HFF-Myc (cell line): ENCODE measurements around the gene CYP26A1.

Source experiments
- DNase-seq: peaks from one replicate; pipeline ENCODE4 v3.0.0-alpha.2; 2011; ENCODE audit warnings: low read depth; ENCODE audit errors: extremely low read depth
- H3K4me3 ChIP-seq: replicated peaks from 2 replicates; pipeline ENCODE4 v1.5.1; 2011; ENCODE audit warnings: low read depth, mild to moderate bottlenecking, control low read depth, low read length
- CTCF ChIP-seq: IDR thresholded peaks from 2 replicates; pipeline ENCODE4 v1.5.1; 2012; ENCODE audit warnings: mild to moderate bottlenecking, low read depth, low read length, control low read depth; ENCODE audit errors: missing control alignments

CYP26A1 gene

GRCh38 chr10:93088466-93088865, 14.8 kb downstream of the CYP26A1 start:
- TF ChIP-seq CTCF = no peak
- no peak overlapping the region for H3K4me3 ChIP-seq
- DNase-seq = no peak

GRCh38 chr10:93090619-93091018, 16.9 kb downstream of the CYP26A1 start:
- H3K4me3 ChIP-seq = no peak overlapping the region
- no peak for DNase-seq
- TF ChIP-seq CTCF = no peak

- no peak for DNase-seq
- TF ChIP-seq CTCF = no peak
- H3K4me3 ChIP-seq = no peak overlapping the region
These were observed 18.3 kb downstream of the CYP26A1 start for GRCh38 chr10:93091960-93092359.

GRCh38 chr10:93095225-93095624, 21.5 kb downstream of the CYP26A1 start:
- no peak for DNase-seq
- no peak for TF ChIP-seq CTCF

GRCh38 chr10:93096901-93097300, 23.2 kb downstream of the CYP26A1 start:
- no peak for TF ChIP-seq CTCF
- no peak overlapping the region for H3K4me3 ChIP-seq
- no peak for DNase-seq

More at GRCh38 chr10:93095225-93095624, 21.5 kb downstream of the CYP26A1 start:
- no peak overlapping the region for H3K4me3 ChIP-seq

GRCh38 chr10:93097386-93097785, 23.7 kb downstream of the CYP26A1 start:
- no peak for DNase-seq
- no peak for TF ChIP-seq CTCF

GRCh38 chr10:93098816-93099215, 25.1 kb downstream of the CYP26A1 start:
- no peak for TF ChIP-seq CTCF
- DNase-seq = no peak
- H3K4me3 ChIP-seq = no peak overlapping the region

More at GRCh38 chr10:93097386-93097785, 23.7 kb downstream of the CYP26A1 start:
- no peak overlapping the region for H3K4me3 ChIP-seq
